HG02610 (cell line): ENCODE data around the gene GFY.
"Not testable (repeated sequence)": the region's sequence is repeated elsewhere in the genome, so short reads cannot be mapped to it uniquely, and the experiment has no call there.

Experiments used
- ATAC-seq: cut with Tn5 transposase; IDR thresholded peaks from one replicate; pipeline ENCODE4 v1.9.1; 2021; ENCODE audit warnings: mild to moderate bottlenecking, moderate library complexity; ENCODE audit not compliant: unreplicated experiment

GFY gene

GRCh38 chr19:49442771-49443365 is 17.7 kb downstream of the GFY start:
- peak; percentile 9 for ATAC-seq

GRCh38 chr19:49443366-49444099 is 18.3 kb downstream of the GFY start:
- ATAC-seq: peak; percentile 68

- ATAC-seq: not testable (repeated sequence)
These were observed 19.0 kb downstream of the GFY start for GRCh38 chr19:49444100-49444700.

- ATAC-seq: no peak
These were observed 20.8 kb downstream of the GFY start for GRCh38 chr19:49445997-49446396.

GRCh38 chr19:49447485-49448431 is 22.6 kb downstream of the GFY start:
- no peak for ATAC-seq

GRCh38 chr19:49448432-49448786 is 23.2 kb downstream of the GFY start:
- no peak for ATAC-seq

- no peak for ATAC-seq
These were observed 25.2 kb downstream of the GFY start for GRCh38 chr19:49450405-49450804.

- ATAC-seq: peak; percentile 60
These were observed 26.4 kb downstream of the GFY start, which contains the start of gene PIH1D1 for GRCh38 chr19:49451430-49452181. PIH1D1 (minus strand) TSS chr19:49451814; CDS start chr19:49451574, 240 bp downstream.

GRCh38 chr19:49453013-49453756 is 28.0 kb downstream of the GFY start, which contains the start of gene ALDH16A1:
ALDH16A1 (plus strand) TSS chr19:49453225; CDS start chr19:49453332, 107 bp downstream.
- peak; percentile 82 for ATAC-seq

GRCh38 chr19:49453757-49454240 is 28.6 kb downstream of the GFY start:
- no peak for ATAC-seq

GRCh38 chr19:49455773-49456172 is 30.6 kb downstream of the GFY start:
- no peak for ATAC-seq

GRCh38 chr19:49456326-49456725 is 31.1 kb downstream of the GFY start:
- ATAC-seq: no peak

- ATAC-seq: no peak
These were observed 33.3 kb downstream of the GFY start for GRCh38 chr19:49458567-49458903.

- ATAC-seq: no peak
These were observed 34.2 kb downstream of the GFY start for GRCh38 chr19:49459388-49459787.

- not testable (repeated sequence) for ATAC-seq
These were observed 35.9 kb downstream of the GFY start for GRCh38 chr19:49461130-49461529.

GRCh38 chr19:49461656-49462055 is 36.5 kb downstream of the GFY start:
- ATAC-seq: no peak

GRCh38 chr19:49462492-49462891 is 37.3 kb downstream of the GFY start:
- ATAC-seq: no peak

- ATAC-seq: no peak
These were observed 39.0 kb downstream of the GFY start for GRCh38 chr19:49463960-49464740.

- ATAC-seq: no peak
These were observed 40.2 kb downstream of the GFY start for GRCh38 chr19:49465371-49465770.
